IPS-18c (cell line): ENCODE data around the gene SEZ6L2.
"Not testable (repeated sequence)": the region's sequence is repeated elsewhere in the genome, so short reads cannot be mapped to it uniquely, and the experiment has no call there.

Experiments
- H3K4me3 ChIP-seq: 2 replicates; pipeline ENCODE4 v1.7.0; 2013; ENCODE audit warnings: low read depth, mild to moderate bottlenecking, low read length, moderate library complexity; ENCODE audit not compliant: insufficient read depth
- H3K9me3 ChIP-seq: one replicate; pipeline ENCODE4 v1.6.1; 2013; ENCODE audit warnings: mild to moderate bottlenecking, low read length, moderate library complexity; ENCODE audit not compliant: control insufficient read depth, insufficient read depth

The SEZ6L2 gene

DNA sequence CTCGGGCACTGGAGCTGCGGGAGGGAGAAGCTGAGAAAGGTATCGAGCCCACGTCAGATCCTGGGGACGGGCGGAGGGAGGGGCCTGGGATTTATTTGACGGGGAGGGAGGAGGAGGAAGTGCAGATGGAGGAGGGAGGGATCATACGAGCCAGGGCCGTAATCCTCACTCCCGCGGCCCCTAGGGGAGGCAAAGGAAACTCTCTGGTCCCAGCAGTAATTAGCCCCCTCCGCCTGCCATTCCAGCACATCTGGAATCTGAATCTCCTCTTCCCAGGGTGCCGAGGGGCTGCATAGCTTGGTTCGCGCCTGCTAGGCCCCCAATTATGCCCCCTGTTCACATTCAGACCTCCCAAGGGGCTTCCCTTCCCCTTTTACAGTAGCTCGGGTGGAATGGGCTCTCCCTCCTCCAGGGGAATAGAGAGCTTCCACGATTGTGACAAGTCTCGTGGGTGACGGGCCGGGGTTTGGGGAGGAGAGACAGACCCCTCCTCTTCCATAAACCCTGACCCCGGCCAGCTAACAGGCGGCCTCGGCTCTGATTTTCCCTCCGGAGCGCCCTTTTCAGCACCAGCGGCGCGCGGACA lies at the start of gene SEZ6L2:
TSS of gene SEZ6L2 (minus strand) at position 35 of the 586 bp plus-strand sequence. CDS start 531 bp downstream, outside the sequence.
- H3K4me3 ChIP-seq: peak within 1 kb of the TSS; percentile 89
- no peaks in the 10 kb centered on the region for H3K9me3 ChIP-seq

DNA sequence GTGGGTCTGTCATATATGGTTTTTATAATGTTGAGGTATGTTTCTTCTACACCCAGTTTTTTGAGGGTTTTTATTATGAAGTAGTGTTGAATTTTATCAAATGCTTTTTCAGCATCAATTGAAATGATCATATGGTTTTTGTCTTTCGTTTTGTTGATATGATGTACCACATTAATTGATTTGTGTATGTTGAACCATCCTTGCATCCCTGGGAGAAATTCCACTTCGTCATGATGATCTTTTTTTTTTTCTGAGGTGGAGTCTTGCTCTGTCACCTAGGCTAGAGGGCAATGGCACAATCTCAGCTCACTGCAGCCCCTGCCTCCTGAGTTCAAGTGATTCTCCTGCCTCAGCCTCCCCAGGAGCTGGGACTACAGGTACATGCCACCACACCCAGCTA lies 48.5 kb upstream of the SEZ6L2 start:
- no peaks in the 10 kb centered on the region for H3K9me3 ChIP-seq
- H3K4me3 ChIP-seq: no peak overlapping the region

DNA sequence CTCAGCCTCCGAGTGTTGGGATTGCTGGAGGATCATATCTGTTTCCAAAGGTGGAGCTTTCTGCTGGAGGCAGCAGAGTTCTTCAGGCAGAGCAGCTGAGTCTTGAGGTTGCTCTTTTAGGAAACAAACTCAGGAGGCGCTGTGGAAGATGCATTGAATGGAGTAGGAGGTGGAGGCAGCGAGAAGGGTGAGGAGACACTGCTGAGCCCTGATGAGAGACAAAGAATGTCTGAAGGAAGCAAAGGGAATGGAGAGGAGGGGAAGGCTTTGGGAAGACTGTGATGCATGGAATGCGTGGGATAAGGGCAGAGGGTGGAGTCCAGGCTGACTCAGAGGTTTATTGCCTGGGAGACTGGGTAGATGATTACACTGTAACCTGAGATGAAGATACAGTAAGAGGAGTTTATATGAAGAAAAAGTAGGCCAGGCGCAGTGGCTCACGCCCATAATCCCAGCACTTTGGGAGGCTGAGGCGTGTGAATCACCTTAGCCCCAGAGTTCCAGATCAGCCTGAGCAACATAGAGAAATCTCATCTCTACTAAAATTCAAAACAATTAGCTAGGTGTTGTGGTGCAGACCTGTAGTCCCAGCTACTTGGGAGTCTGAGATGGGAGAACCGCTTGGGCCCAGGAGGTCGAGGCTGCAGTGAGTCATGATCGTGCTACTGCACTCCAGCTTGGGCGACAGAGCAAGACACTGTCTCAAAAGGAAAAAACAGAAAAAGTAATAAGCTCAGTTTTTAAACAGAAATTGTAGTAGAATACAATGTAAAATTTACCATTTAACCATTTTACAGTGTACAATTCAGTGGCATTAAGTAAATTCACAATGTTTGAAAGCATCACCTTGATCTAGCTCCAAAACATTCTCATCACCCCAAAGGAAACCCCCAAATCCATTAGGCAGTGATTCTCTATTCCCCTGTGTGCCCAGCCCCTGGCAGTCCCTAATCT lies 44.8 kb upstream of the SEZ6L2 start:
- no peak overlapping the region for H3K4me3 ChIP-seq

DNA sequence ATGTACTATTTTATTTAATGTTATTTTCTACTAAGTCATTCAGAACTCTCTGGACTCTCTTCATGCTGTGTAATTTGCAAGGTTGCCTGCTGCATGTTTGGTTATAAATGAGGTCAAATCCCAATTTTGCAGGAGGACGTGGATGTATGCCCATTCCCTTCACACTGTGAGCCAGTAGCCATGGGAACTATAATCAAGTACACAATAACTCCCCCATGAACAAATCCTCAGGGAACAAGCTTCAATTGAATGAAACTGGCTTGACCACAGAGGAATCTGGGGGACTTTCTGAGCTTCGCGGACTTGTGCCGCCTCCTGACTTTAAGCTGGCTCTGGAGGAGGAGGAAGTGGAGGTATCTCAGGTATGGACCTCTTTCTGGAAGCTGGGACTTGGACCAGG lies 41.3 kb upstream of the SEZ6L2 start:
- no peaks in the 10 kb centered on the region for H3K9me3 ChIP-seq
- no peak overlapping the region for H3K4me3 ChIP-seq

More for the DNA sequence above, 44.8 kb upstream of the SEZ6L2 start:
- no peaks in the 10 kb centered on the region for H3K9me3 ChIP-seq

DNA sequence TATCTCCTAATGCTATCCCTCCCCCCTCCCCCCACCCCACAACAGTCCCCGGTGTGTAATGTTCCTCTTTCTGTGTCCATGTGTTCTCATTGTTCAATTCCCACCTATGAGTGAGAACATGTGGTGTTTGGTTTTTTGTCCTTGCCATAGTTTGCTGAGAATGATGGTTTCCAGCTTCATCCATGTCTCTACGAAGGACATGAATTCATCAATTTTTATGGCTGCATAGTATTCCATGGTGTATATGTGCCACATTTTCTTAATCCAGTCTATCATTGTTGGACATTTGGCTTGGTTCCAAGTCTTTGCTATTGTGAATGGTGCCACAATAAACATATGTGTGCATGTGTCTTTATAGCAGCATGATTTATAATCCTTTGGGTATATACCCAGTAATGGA lies 32.4 kb upstream of the SEZ6L2 start:
- H3K9me3 ChIP-seq, H3K4me3 ChIP-seq: not testable (repeated sequence)

DNA sequence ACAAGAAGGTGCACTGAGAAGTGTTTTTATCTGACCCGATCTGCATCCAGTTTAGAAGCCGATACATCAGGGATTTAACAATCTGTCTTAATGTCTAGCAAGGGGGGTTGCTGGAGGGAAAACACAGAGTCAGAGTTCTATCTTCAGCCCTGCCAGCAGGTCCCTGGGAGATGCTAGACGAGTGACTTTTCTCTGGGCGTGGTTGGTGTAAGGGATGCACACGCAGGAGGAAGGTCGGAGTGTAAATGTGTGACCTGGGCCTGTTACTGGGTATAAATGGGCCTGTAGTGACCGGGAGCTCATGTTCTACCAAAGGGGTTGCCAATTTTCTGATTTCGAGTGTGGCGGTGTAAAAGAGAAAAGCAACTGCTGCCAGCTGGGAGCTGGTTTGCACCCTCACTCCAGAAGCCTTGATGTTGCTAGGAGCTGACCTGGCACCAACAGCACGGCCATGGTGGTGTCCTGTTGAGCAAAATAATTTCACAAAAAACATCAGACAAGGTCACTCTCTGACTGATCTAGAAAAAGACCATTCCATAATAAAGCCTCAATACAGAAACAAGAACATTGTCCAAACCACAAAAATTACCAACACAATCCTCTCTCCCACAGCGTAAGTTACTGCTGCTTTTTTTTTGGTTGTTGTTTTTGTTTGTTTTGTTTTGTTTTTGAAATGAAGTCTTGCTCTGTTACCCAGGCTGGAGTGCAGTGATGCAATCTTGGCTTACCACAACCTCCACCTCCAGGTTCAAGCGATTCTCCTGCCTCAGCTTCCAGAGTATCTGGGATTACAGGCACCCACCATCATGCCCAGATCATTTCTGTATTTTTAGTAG lies 27.9 kb upstream of the SEZ6L2 start:
- Histone ChIP-seq H3K9me3 (no peaks in the 10 kb centered on the region), H3K4me3 (peak overlapping the region; percentile 89; the same call in 1 of the 2 replicates)

DNA sequence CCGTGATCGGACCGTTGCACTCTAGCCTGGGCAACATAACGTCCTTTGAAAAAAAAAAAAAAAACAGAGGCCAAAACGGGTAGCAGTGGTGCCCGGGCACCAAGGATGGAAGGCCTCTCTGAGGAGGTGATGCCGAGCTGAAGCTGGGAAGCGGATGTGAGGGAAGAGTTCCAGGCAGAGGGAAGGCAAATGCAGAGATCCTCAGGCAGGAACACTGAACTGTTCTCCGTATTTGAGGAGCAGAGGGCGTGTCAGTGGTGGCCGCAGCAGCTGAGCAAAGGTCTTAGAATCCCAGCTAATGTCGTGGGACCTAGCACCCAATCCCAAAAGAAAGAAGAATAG lies 27.3 kb upstream of the SEZ6L2 start:
- no peaks in the 10 kb centered on the region for H3K9me3 ChIP-seq
- peak overlapping the region; percentile 89 for H3K4me3 ChIP-seq

DNA sequence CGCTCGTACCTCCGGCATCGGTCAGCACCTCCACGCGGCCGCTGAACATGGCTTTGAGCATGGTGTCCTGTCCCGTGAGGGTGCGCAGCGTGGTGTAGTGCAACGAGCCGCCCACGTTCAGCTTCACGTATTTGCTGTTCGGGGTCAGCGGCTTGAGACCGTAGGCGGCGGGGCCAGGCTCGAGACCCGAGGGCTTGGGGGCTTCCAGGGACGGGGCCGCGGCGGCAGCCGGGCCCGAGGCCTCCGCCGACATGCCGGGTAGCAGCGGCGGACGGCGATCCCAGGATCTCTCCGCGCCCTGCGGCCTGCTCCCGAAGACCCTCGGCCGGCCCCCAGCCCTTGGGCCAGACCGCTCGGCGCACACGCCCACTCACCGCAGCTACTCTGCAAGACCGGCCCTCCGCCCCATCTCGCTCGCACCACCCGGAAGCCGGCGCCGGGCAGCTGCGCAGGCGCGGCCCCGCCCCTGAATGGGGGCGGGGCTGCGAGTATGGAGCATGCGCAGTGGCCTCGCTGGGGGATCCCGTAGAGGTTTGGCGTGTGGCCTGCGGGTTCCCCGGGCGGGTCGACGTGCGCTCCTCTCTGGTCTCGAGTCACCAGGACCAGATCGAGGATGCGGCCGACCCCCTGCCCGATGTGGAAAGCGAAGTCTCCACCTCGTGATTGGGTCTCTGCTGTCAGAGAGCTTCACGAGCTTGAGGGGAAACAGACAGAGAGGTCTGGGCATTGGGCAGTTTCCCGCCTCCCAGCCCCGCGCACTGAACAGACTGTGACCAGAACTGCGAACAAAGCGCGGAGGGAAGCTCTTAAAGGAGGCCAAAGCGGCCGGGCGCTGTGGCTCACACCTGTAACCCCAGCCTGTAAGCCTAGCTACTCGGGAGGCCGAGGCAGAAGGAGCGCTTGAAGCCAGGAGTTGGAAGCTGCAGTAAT lies 26.7 kb upstream of the SEZ6L2 start, which contains the start of gene KCTD13:
TSS of gene KCTD13 (minus strand) at position 446 of the 930 bp plus-strand sequence. CDS start at position 253, 193 bp downstream.
- Histone ChIP-seq H3K9me3 (no peaks in the 10 kb centered on the region), H3K4me3 (peak within 1 kb of the TSS; percentile 89)

DNA sequence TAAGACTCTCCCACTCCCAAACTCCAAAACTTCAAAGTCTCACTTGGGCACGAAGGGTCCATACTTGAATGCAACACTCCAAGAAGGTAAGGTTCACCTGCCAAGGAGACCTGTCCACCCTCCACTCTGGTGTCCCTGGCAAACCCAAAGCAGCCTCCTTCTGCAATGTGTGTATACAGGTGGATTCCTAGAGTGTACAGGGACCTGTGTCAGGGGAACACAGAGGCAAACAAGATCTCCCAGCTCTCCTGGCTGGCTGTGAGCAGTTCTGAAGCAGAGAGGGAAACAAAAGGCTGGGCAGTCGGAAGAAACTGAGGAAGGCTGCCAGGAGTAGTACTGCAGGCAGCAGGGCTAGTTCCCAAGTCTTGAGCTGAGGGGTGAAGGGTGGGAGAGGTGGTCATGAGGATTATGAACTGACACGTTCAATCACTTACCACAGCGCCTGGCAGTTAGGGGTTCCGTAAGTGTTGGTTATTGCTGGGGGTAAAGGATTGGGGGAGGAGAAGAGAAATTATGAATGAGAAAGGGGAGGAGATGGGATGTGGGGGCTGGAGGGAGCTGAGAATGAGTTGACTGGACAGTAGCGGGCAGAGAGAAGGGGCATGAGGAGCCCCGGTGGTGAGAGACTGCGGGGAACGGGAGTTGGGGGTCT lies 25.9 kb upstream of the SEZ6L2 start:
- peak overlapping the region; percentile 89 for H3K4me3 ChIP-seq

DNA sequence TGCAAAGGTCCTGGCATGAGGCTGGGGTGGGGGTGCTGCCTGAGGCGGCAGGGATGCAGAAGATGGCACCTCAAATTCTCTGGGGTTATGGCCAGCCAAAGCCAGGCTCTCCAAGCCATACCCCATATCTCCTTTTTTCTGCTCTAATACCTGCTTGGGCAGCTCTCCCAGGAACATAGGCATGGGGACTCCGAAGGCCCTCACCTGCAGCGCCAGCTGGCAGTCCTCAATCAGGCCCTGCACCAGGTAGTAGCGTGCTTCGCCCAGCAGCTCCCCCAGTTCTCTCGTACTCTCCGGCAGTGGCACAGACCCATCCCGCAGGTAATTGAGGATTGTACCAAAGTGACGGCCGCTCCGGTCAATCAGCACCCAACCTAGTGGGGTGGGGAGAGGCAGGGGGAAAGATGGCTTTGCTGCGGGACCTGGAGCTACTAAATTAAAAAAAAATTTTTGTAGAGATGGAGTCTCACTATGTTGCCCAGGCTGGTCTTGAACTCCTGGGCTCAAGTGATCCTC lies 23.7 kb upstream of the SEZ6L2 start:
- no peaks in the 10 kb centered on the region for H3K9me3 ChIP-seq
- no peak overlapping the region for H3K4me3 ChIP-seq

More for the DNA sequence above, 25.9 kb upstream of the SEZ6L2 start:
- H3K9me3 ChIP-seq: no peaks in the 10 kb centered on the region

DNA sequence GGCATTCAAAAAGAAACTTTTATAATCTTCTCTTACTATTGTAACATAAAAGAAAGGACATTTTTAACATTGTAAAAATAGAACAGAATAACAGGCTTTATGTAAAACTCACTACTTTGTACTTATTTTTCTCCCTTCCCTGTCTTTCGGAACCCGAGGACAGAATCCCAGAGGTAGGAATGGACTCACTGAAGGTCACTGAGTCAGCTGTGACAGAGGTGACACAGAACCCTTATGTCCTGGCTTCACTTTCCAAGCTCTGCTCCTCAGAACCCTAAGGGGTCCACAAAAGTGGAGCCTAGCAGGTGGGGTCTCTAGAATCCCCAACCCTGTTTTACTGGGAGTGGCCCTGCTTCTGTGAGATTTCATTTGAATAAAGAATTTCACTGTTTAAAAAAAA lies 23.0 kb upstream of the SEZ6L2 start:
- no peak overlapping the region for H3K4me3 ChIP-seq

DNA sequence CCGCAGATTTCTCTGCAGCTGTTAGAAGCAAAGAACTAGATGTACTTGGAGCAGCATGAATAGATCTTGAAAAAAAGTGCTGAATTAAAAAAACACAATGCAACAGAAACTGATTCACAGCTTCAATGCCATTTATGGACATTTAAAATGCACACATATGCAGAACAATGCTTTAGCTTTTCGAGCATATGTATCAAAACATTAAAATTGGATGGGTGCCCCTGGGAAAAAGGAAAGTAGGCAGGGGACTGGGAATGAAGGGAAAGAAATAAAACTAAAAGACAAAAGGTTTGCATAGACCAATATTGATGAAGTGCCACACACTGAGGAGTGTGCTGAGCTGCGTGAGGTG lies 21.7 kb upstream of the SEZ6L2 start:
- H3K9me3 ChIP-seq: no peaks in the 10 kb centered on the region
- H3K4me3 ChIP-seq: no peak overlapping the region

More for the DNA sequence above, 23.0 kb upstream of the SEZ6L2 start:
- H3K9me3 ChIP-seq: no peaks in the 10 kb centered on the region

DNA sequence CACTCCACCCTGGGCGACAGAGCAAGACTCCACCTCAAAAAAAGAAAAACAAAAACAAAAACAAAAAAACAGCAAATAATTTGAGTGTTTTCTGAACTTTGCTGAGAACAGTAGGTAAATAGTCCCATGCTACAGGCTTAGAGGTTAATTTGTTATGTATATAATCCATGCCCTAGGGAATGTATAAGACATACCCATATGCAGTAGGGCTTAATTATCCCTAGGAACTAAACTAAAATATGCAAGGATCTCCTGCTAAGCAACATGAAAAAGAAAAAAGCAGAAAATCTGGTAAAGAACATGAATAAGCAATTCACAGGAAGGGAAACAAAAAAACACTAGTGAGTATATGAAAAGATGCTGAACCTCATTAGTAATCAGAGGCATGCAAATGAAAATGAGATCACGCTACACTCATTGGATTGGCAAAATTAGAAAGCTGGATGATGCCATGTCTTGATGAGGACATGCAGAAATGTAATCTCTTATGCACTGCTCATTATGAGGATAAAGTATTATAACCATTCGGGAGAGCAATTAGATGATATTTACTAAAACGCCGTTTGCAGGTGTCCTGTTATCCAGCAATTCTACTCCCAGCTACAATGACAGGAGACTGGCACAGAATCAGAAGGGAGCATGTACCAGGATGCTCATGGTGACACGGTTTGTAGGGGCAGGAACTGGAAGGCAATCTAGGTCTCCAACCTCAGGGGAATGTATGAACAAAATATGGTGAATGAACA lies 21.1 kb upstream of the SEZ6L2 start:
- Histone ChIP-seq H3K9me3 (no peaks in the 10 kb centered on the region), H3K4me3 (no peak overlapping the region)

DNA sequence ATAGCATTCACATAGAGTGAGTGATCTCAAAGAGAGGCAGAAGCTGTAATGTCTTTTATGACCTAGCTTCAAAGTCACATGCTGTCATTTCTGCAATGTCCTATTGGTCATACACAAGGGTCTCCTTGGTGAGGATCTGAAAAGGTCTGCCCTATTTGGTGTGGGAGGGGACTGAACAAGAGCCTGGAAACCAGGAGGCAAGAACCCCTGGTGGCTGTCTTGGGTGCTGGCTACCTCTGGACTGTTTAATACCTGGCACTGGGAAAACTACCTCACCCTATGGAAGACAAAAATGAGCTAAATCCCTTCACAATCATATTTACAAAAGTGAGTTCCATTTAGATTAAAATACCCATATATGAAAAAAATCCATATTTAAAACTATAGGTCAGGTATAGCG lies 17.6 kb upstream of the SEZ6L2 start:
- Histone ChIP-seq H3K9me3 (no peaks in the 10 kb centered on the region), H3K4me3 (no peak overlapping the region)

DNA sequence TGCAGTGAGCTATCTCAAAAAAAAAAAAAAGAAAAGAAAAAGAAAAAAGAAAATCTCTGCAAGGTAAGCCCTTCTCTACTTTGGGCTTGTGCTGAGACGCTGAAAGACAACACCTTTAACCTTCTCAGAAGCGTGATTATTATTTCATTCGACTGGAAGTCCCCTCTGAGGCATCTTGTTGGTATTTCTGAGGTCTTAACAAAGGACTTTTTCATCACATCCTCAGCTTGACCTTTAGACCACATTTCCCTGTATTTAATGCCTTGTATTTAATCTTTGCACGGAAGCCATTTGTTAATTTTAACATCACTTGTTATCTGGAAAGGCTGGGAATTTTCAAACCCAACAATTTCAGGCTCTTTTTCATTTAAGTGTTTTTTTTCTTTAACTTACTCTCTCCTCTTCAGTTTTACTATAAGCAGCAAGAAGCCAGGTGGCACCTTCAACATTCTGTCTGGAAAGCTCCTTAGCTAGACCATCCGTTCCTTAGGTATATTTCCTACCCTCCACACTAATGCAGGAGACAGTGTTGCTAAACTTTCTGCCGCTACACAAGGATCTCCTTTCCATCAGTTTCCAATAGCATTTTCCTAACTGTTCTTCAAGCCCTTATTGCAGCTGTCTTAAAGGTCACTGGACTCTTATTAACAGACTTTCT lies 16.4 kb upstream of the SEZ6L2 start:
- Histone ChIP-seq H3K4me3 (no peak overlapping the region), H3K9me3 (no peaks in the 10 kb centered on the region)
